ENCODE data around the gene TMEM117.

Gene TMEM117

GRCh38 chr12:43824207-43824775 lies 11.6 kb upstream of the TMEM117 start:
- no peak overlapping the region for H3K4me3 ChIP-seq (ENCODE audit: low read length)
- TF ChIP-seq CTCF (conservative IDR thresholded peaks at IDR 0.05; ENCODE audit: low read depth, low read length) = no peak
- no peak for DNase-seq (ENCODE audit: low read depth)

- H3K4me3 ChIP-seq (ENCODE audit: low read length) = no peak overlapping the region
- DNase-seq (ENCODE audit: low read depth) = no peak
- no peak for TF ChIP-seq CTCF (conservative IDR thresholded peaks at IDR 0.05; ENCODE audit: low read depth, low read length)
These were observed 9.2 kb upstream of the TMEM117 start for GRCh38 chr12:43826681-43827080.

- DNase-seq (ENCODE audit: low read depth) = no peak
- no peak for TF ChIP-seq CTCF (conservative IDR thresholded peaks at IDR 0.05; ENCODE audit: low read depth, low read length)
- H3K4me3 ChIP-seq (ENCODE audit: low read length) = no peak overlapping the region
These were observed 8.8 kb upstream of the TMEM117 start for GRCh38 chr12:43827093-43827492.

DNA sequence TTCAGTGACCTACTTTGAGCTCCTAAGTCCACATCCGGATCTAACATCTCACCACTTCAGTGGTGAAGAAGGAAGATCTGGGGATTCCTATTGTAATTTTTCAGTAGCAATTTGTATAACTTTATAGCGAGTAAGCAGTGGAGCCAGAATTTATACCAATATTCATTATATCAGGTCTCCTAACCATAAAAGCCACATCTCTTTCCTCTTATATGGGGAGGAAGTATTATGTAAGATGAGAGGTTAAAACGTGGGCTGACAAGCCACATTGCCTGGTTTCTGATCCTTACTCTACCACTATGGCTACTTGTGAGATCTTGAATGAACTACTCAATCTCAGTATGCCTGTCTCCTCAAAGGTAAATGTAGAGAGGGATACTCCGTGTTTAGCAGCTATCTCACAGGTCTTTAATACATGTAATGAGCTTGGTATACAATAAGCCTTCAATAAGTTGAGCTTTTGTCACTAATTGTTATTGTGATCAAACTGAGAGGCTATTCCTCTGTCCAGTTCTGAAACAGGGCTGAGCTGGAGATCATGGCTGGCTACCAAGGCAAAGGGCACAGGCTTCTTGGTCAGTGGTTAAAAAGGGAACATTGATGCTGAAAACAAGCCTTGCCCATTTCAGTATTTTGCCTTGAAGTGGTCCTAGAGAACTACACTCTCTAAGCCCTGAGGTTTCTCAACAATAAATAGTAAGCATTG lies 3.3 kb upstream of the TMEM117 start:
- no peak for TF ChIP-seq CTCF (conservative IDR thresholded peaks at IDR 0.05; ENCODE audit: low read depth, low read length)
- no peak overlapping the region for H3K4me3 ChIP-seq (ENCODE audit: low read length)
- DNase-seq (ENCODE audit: low read depth) = no peak

GRCh38 chr12:43835264-43835655 lies 621 bp upstream of the TMEM117 start:
- H3K4me3 ChIP-seq (ENCODE audit: low read length) = peak overlapping the region; percentile 73
- TF ChIP-seq CTCF (conservative IDR thresholded peaks at IDR 0.05; ENCODE audit: low read depth, low read length) = no peak
- no peak for DNase-seq (ENCODE audit: low read depth)

GRCh38 chr12:43836475-43836989 lies 651 bp downstream of the TMEM117 start:
- DNase-seq (ENCODE audit: low read depth) = no peak

More at GRCh38 chr12:43836475-43836989, 651 bp downstream of the TMEM117 start:
- TF ChIP-seq CTCF (conservative IDR thresholded peaks at IDR 0.05; ENCODE audit: low read depth, low read length) = no peak
- peak overlapping the region; percentile 73 for H3K4me3 ChIP-seq (ENCODE audit: low read length)
